Sigmoid colon (tissue), 7 donors: Measurements from ENCODE around the gene COQ7. TPM values are rescaled to one million over a fixed set of nuclear protein-coding genes. Genes with fewer than 3 reads are reported as not detected.

ENCODE experiments used
- DNase-seq: peaks from one replicate; pipeline ENCODE4 v3.0.0-alpha.2; 2019
- H3K27ac ChIP-seq, 4 donors: fragments of 200-600 bp; sonication (generic); one replicate each; pipeline ENCODE4 v1.5.1; 2016 to 2019; ENCODE audit warnings: mild to moderate bottlenecking in 1 of 4
- H3K27me3 ChIP-seq, 3 donors: fragments of 200-600 bp; sonication (generic); one replicate each; pipeline ENCODE4 v1.5.1; 2019; ENCODE audit warnings: mild to moderate bottlenecking in 1 of 3
- H3K36me3 ChIP-seq, 4 donors: fragments of 200-600 bp; sonication (generic); one replicate each; pipeline ENCODE4 v1.5.1; 2016 to 2019
- H3K4me1 ChIP-seq, 4 donors: fragments of 200-600 bp; sonication (generic); one replicate each; pipeline ENCODE4 v1.5.1; 2017 to 2019
- H3K4me3 ChIP-seq, 4 donors: fragments of 200-600 bp; sonication (generic); one replicate each; pipeline ENCODE4 v1.5.1; 2017 to 2019; ENCODE audit warnings: mild to moderate bottlenecking in 2 of 4, moderate library complexity in 1 of 4
- H3K9me3 ChIP-seq, 4 donors: fragments of 200-600 bp in 3 of 4; sonication (generic) in 3 of 4; one replicate each; pipeline versions ENCODE4 v1.5.1 to v1.6.1; 2013 to 2019
- CTCF ChIP-seq, 4 experiments: fragments of 450-650 bp in 3 of 4; fragments of 200-600 bp in 1 of 4; IDR thresholded peaks; one replicate each; pipeline ENCODE4 v1.5.1; 2016 to 2019; ENCODE audit warnings: antibody characterized with exemption in 4 of 4, mild to moderate bottlenecking in 3 of 4, moderate library complexity in 2 of 4
- EP300 ChIP-seq, 4 donors: sonication (generic); formaldehyde crosslinking; IDR thresholded peaks; one replicate each; pipeline ENCODE4 v1.6.1; 2017; ENCODE audit warnings: antibody characterized with exemption in 4 of 4
- POLR2A ChIP-seq, 2 donors: fragments of 450-650 bp; IDR thresholded peaks; one replicate each; pipeline ENCODE4 v1.6.1; 2016; ENCODE audit warnings: antibody characterized with exemption in 2 of 2, mild to moderate bottlenecking in 2 of 2, moderate library complexity in 2 of 2
- POLR2AphosphoS5 ChIP-seq, 4 donors: sonication (generic); formaldehyde crosslinking; IDR thresholded peaks; one replicate each; pipeline ENCODE4 v1.6.1; 2017; ENCODE audit warnings: antibody characterized with exemption in 4 of 4
- WGBS, 2 donors: extraction: QIAGEN DNeasy Blood & Tissue Kit; methylation state at CpG; one replicate each; pipeline ENCODE4 v1.1.7; 2013; 5-methylcytosine and 5-hydroxymethylcytosine counted together
- intact Hi-C: fragments of 100-400 bp; cut with DNase I; formaldehyde crosslinking; loops from one replicate; pipeline ENCODE4 v1.15.1; 2023
- polyA plus RNA-seq, 3 donors: library from polyadenylated mRNA; stranded (reverse); fragments of 200-250 nt; gene quantifications; one replicate each; pipeline ENCODE4 v1.2.3, GENCODE V29; 2013
- total RNA-seq, 4 donors: library from RNA; depleted of rRNA; stranded (reverse); fragments of >200 nt; gene quantifications; one replicate each; pipeline ENCODE4 v1.1.0, GENCODE V29; 2016
- donor health status: healthy with polysubstance abuse.
- donor health status: Bipolar disorder and iron deficiency.
- donor health status: healthy.

Gene COQ7
- total and polyA plus RNA-seq, 7 donors = 14.4 to 22.2 (median 19.7) TPM

- Histone ChIP-seq H3K27ac (no peak overlapping the region), H3K9me3 (no peaks in the 10 kb centered on the region), H3K27me3 (no peaks in the 10 kb centered on the region), H3K4me3 (no peak overlapping the region), H3K36me3 (peaks cover 0 to 54% (median 8%) of the 10 kb centered on the region in 4 donors), H3K4me1 (peaks cover 0 to 24% (median 15%) of the 10 kb centered on the region in 4 donors)
- intact Hi-C loops = no loop called here
- WGBS, 2 donors = 69 to 78% methylated on average over 21 of the region's 21 CpGs
- no peak for DNase-seq
- TF ChIP-seq POLR2AphosphoS5 (IDR thresholded peaks at IDR 0.05) (no peak), CTCF (IDR thresholded peaks at IDR 0.05) (peak in 3 of 4 experiments; percentile 33 to 47 (median 40))
These were observed 4.7 kb downstream of the COQ7 start for GRCh38 chr16:19071811-19072777.

GRCh38 chr16:19073344-19073743 is 5.9 kb downstream of the COQ7 start:
- H3K36me3 ChIP-seq = peaks cover 0 to 66% (median 11%) of the 10 kb centered on the region in 4 donors
- no peaks in the 10 kb centered on the region for H3K27me3 ChIP-seq
- no peak overlapping the region for H3K27ac ChIP-seq
- peaks cover 0 to 22% (median 14%) of the 10 kb centered on the region in 4 donors for H3K4me1 ChIP-seq
- no peak overlapping the region for H3K4me3 ChIP-seq
- WGBS, 2 donors = 91 to 96% methylated on average over 3 of the region's 3 CpGs
- no peaks in the 10 kb centered on the region for H3K9me3 ChIP-seq
- TF ChIP-seq POLR2A (IDR thresholded peaks at IDR 0.05) (no peak), CTCF (IDR thresholded peaks at IDR 0.05) (no peak), EP300 (IDR thresholded peaks at IDR 0.05) (no peak), POLR2AphosphoS5 (IDR thresholded peaks at IDR 0.05) (no peak)
- no peak for DNase-seq
- intact Hi-C loops = no loop called here

- 76 to 79% methylated on average over 7 of the region's 7 CpGs for WGBS, 2 donors
- Histone ChIP-seq H3K4me1 (peaks cover 0 to 17% (median 8%) of the 10 kb centered on the region in 4 donors), H3K27ac (peak overlapping the region in 1 of 4 donors; percentile 25), H3K36me3 (peaks cover 5 to 72% (median 14%) of the 10 kb centered on the region in 4 donors), H3K9me3 (no peaks in the 10 kb centered on the region), H3K27me3 (no peaks in the 10 kb centered on the region), H3K4me3 (no peak overlapping the region)
- TF ChIP-seq CTCF (IDR thresholded peaks at IDR 0.05) = no peak
- no peak for TF ChIP-seq POLR2A (IDR thresholded peaks at IDR 0.05)
- TF ChIP-seq EP300 (IDR thresholded peaks at IDR 0.05) = no peak
- no peak for TF ChIP-seq POLR2AphosphoS5 (IDR thresholded peaks at IDR 0.05)
- intact Hi-C loops = no loop called here
- no peak for DNase-seq
These were observed 6.4 kb downstream of the COQ7 start for GRCh38 chr16:19073863-19074262.

GRCh38 chr16:19075511-19075910 is 8.1 kb downstream of the COQ7 start:
- intact Hi-C loops = no loop called here
- no peaks in the 10 kb centered on the region for H3K27me3 ChIP-seq
- peaks cover 0 to 9% (median 3%) of the 10 kb centered on the region in 4 donors for H3K4me1 ChIP-seq
- TF ChIP-seq EP300 (IDR thresholded peaks at IDR 0.05) (no peak), POLR2A (IDR thresholded peaks at IDR 0.05) (no peak), CTCF (IDR thresholded peaks at IDR 0.05) (no peak), POLR2AphosphoS5 (IDR thresholded peaks at IDR 0.05) (no peak)
- no peak for DNase-seq
- H3K9me3 ChIP-seq = no peaks in the 10 kb centered on the region
- H3K27ac ChIP-seq = no peak overlapping the region
- no peak overlapping the region for H3K4me3 ChIP-seq
- 93 to 96% methylated on average over 12 of the region's 12 CpGs for WGBS, 2 donors
- H3K36me3 ChIP-seq = peaks cover 10 to 84% (median 16%) of the 10 kb centered on the region in 4 donors
